Progenitor cell of endocrine pancreas (in vitro differentiated cells): Measurements from ENCODE around the gene MREG. TPM values are rescaled to one million over a fixed set of nuclear protein-coding genes. Genes with fewer than 3 reads are reported as not detected.

Experiments used
- DNase-seq: peaks from one replicate; pipeline ENCODE4 v3.0.0; 2021; ENCODE audit warnings: low spot score; ENCODE audit not compliant: unreplicated experiment
- H3K27ac Mint-ChIP-seq: 2 replicates; pipeline ENCODE4 v1.8.0; 2021; ENCODE audit warnings: mild to moderate bottlenecking, moderate library complexity, mixed read lengths
- H3K27me3 Mint-ChIP-seq: 2 replicates; pipeline ENCODE4 v1.8.0; 2021; ENCODE audit warnings: mixed read lengths
- H3K36me3 Mint-ChIP-seq: 2 replicates; pipeline ENCODE4 v1.8.0; 2022; ENCODE audit warnings: mixed read lengths; ENCODE audit not compliant: insufficient read depth
- H3K4me1 Mint-ChIP-seq: 2 replicates; pipeline ENCODE4 v1.8.0; 2021; ENCODE audit warnings: low read depth, mixed read lengths
- H3K4me3 Mint-ChIP-seq: 2 replicates; pipeline ENCODE4 v1.8.0; 2021; ENCODE audit warnings: low read depth, mild to moderate bottlenecking, moderate library complexity, mixed read lengths
- H3K9me3 Mint-ChIP-seq: 2 replicates; pipeline ENCODE4 v1.8.0; 2021; ENCODE audit warnings: low read depth, mixed read lengths
- CTCF ChIP-seq: fragments of 200-600 bp; sonication (generic); IDR thresholded peaks from one replicate; pipeline ENCODE4 v1.5.0; 2021; ENCODE audit warnings: antibody characterized with exemption, mild to moderate bottlenecking; ENCODE audit not compliant: unreplicated experiment
- total RNA-seq: library from RNA; stranded (reverse); gene quantifications from 2 replicates; pipeline ENCODE4 v1.2.1, GENCODE V29; 2021

The MREG gene
- total RNA-seq, 1 donor from 2014 or later: 26.8 TPM

GRCh38 chr2:215910180-215910579, 103.2 kb downstream of the MREG start:
- H3K27ac Mint-ChIP-seq: no peak overlapping the region
- TF ChIP-seq CTCF: no peak
- H3K4me1 Mint-ChIP-seq: peaks cover 11% of the 10 kb centered on the region
- H3K27me3 Mint-ChIP-seq: no peaks in the 10 kb centered on the region
- H3K9me3 Mint-ChIP-seq: peaks cover 12% of the 10 kb centered on the region
- H3K36me3 Mint-ChIP-seq: peaks cover 2% of the 10 kb centered on the region
- DNase-seq: no peak
- H3K4me3 Mint-ChIP-seq: no peak overlapping the region

GRCh38 chr2:215907147-215907546, 106.2 kb downstream of the MREG start:
- peaks cover 2% of the 10 kb centered on the region for H3K36me3 Mint-ChIP-seq
- no peak for DNase-seq
- no peaks in the 10 kb centered on the region for H3K27me3 Mint-ChIP-seq
- H3K27ac Mint-ChIP-seq: no peak overlapping the region
- H3K4me1 Mint-ChIP-seq: peaks cover 3% of the 10 kb centered on the region
- no peak for TF ChIP-seq CTCF
- H3K4me3 Mint-ChIP-seq: no peak overlapping the region
- H3K9me3 Mint-ChIP-seq: peaks cover 12% of the 10 kb centered on the region

- Mint-ChIP-seq H3K27ac (no peak overlapping the region), H3K36me3 (no peaks in the 10 kb centered on the region), H3K27me3 (no peaks in the 10 kb centered on the region), H3K4me3 (no peak overlapping the region), H3K4me1 (peaks cover 4% of the 10 kb centered on the region), H3K9me3 (peaks cover 8% of the 10 kb centered on the region)
- no peak for DNase-seq
- no peak for TF ChIP-seq CTCF
These were observed 106.9 kb downstream of the MREG start for GRCh38 chr2:215906458-215906857.

GRCh38 chr2:215905691-215906090, 107.7 kb downstream of the MREG start:
- Mint-ChIP-seq H3K27ac (no peak overlapping the region), H3K9me3 (peaks cover 8% of the 10 kb centered on the region), H3K4me3 (no peak overlapping the region), H3K4me1 (peaks cover 5% of the 10 kb centered on the region), H3K27me3 (no peaks in the 10 kb centered on the region), H3K36me3 (no peaks in the 10 kb centered on the region)
- TF ChIP-seq CTCF: no peak
- DNase-seq: no peak

GRCh38 chr2:215904101-215904500, 109.2 kb downstream of the MREG start:
- Mint-ChIP-seq H3K27me3 (no peaks in the 10 kb centered on the region), H3K9me3 (no peaks in the 10 kb centered on the region), H3K27ac (no peak overlapping the region), H3K4me3 (no peak overlapping the region), H3K36me3 (no peaks in the 10 kb centered on the region), H3K4me1 (peaks cover 5% of the 10 kb centered on the region)
- no peak for DNase-seq
- no peak for TF ChIP-seq CTCF
